ENCODE measurements around the gene GRM2. TPM values are rescaled to one million over a fixed set of nuclear protein-coding genes. Genes with fewer than 3 reads are reported as not detected.

Gene GRM2
- total and polyA plus RNA-seq, 4 donors = 0.13 to 0.77 (median 0.25) TPM

DNA sequence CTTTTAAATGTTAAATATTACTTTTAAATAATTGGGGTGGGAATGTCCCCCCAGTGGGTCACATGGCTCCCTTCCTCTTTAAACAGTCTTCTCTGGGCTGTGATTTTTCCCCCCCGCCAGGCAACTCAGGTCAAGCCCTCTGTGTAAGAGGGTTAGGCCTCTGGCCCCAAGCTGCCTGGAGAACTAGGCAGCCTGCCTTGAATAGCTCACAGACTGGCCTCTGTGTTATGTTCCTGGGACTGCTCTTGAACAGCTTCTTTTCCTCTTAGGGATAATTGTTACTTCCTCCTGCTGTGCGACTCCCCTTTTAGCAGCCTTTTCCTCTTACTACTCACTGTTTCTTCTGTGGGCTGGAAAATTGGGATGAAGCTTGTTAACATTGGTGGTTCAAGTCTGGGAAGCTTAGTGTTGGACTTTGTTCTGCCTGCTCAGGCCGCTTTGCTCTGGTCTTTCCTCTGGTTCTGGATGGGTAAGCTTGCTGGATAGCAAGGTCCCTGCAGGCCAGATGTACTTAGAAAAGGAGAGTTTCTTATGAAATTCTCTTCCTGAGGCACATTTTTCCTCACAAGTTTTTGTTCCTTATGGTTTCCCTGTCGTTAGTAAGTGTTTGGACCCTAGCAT lies 33.6 kb upstream of the GRM2 start:
- Histone ChIP-seq H3K9ac (ENCODE audit: insufficient read depth in 1 of 2, low read length in 2 of 2) (no peak overlapping the region), H3K9me3 (ENCODE audit: control insufficient read depth in 4 of 4, insufficient read depth in 3 of 4, low read length in 3 of 4) (no peaks in the 10 kb centered on the region), H3K27me3 (ENCODE audit: control insufficient read depth in 3 of 3, insufficient read depth in 3 of 3, low read length in 2 of 3) (no peaks in the 10 kb centered on the region), H3K27ac (ENCODE audit: low read depth in 1 of 2, low read length in 1 of 2) (no peak overlapping the region), H3K36me3 (ENCODE audit: control insufficient read depth in 4 of 4, insufficient read depth in 4 of 4, low read length in 4 of 4) (peaks cover 0 to 10% (median 3%) of the 10 kb centered on the region in 4 donors), H3K4me3 (no peak overlapping the region), H3K4me1 (ENCODE audit: control insufficient read depth in 5 of 5, insufficient read depth in 5 of 5, low read length in 5 of 5) (peaks cover 0 to 16% (median 10%) of the 10 kb centered on the region in 5 donors)
- ATAC-seq (ENCODE audit: insufficient read depth, low FRiP score) = no peak
- no peak for DNase-seq
- WGBS, 2 donors = 56 to 75% methylated on average over 4 of the region's 4 CpGs
- TF ChIP-seq, protein P1, sequence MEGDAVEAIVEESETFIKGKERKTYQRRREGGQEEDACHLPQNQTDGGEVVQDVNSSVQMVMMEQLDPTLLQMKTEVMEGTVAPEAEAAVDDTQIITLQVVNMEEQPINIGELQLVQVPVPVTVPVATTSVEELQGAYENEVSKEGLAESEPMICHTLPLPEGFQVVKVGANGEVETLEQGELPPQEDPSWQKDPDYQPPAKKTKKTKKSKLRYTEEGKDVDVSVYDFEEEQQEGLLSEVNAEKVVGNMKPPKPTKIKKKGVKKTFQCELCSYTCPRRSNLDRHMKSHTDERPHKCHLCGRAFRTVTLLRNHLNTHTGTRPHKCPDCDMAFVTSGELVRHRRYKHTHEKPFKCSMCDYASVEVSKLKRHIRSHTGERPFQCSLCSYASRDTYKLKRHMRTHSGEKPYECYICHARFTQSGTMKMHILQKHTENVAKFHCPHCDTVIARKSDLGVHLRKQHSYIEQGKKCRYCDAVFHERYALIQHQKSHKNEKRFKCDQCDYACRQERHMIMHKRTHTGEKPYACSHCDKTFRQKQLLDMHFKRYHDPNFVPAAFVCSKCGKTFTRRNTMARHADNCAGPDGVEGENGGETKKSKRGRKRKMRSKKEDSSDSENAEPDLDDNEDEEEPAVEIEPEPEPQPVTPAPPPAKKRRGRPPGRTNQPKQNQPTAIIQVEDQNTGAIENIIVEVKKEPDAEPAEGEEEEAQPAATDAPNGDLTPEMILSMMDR (IDR thresholded peaks at IDR 0.05; ENCODE audit: control extremely low read depth, extremely low read depth) = no peak

DNA sequence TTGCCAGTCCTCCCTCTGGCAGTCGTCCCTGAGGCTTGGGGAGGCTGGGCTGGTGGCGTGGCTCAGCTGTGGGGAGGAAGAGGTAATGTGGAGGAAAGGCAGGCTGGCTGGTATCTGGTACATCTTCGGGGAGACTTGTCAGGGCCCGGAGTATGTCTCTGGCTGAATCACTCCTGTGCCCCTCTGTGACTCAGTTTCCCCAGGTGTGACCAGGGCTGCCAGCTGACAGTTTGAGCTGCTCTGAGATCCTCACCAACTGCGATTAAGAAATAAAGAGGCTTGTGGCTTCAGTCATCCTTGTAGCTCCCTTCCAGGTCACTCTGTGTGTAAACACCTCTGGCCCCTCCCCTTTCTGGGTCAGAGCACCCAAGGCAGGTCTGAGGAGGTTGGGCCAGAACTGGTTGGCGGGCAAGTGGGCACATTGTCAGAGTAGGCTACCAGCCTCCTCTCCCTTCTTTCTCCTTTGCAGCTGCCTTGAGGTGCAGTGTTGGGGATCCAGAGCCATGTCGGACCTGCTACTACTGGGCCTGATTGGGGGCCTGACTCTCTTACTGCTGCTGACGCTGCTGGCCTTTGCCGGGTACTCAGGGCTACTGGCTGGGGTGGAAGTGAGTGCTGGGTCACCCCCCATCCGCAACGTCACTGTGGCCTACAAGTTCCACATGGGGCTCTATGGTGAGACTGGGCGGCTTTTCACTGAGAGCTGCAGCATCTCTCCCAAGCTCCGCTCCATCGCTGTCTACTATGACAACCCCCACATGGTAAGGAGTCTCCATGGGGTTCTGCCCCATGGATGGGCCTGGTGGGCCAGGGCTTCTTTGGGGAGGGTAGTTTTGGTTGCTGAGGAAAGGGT lies 32.8 kb upstream of the GRM2 start:
- Histone ChIP-seq H3K9me3 (ENCODE audit: control insufficient read depth in 4 of 4, insufficient read depth in 3 of 4, low read length in 3 of 4) (no peaks in the 10 kb centered on the region), H3K27ac (ENCODE audit: low read depth in 1 of 2, low read length in 1 of 2) (no peak overlapping the region), H3K4me1 (ENCODE audit: control insufficient read depth in 5 of 5, insufficient read depth in 5 of 5, low read length in 5 of 5) (peaks cover 0 to 16% (median 10%) of the 10 kb centered on the region in 5 donors), H3K36me3 (ENCODE audit: control insufficient read depth in 4 of 4, insufficient read depth in 4 of 4, low read length in 4 of 4) (peaks cover 0 to 10% (median 5%) of the 10 kb centered on the region in 4 donors), H3K27me3 (ENCODE audit: control insufficient read depth in 3 of 3, insufficient read depth in 3 of 3, low read length in 2 of 3) (no peaks in the 10 kb centered on the region), H3K4me3 (no peak overlapping the region), H3K9ac (ENCODE audit: insufficient read depth in 1 of 2, low read length in 2 of 2) (no peak overlapping the region)
- 92 to 93% methylated on average over 14 of the region's 14 CpGs for WGBS, 2 donors
- DNase-seq (no peak), ATAC-seq (ENCODE audit: insufficient read depth, low FRiP score) (no peak)
- TF ChIP-seq, protein P1 (IDR thresholded peaks at IDR 0.05; ENCODE audit: control extremely low read depth, extremely low read depth) = no peak

- Histone ChIP-seq H3K9ac (ENCODE audit: insufficient read depth in 1 of 2, low read length in 2 of 2) (no peak overlapping the region), H3K9me3 (ENCODE audit: control insufficient read depth in 4 of 4, insufficient read depth in 3 of 4, low read length in 3 of 4) (no peaks in the 10 kb centered on the region), H3K4me3 (no peak overlapping the region), H3K36me3 (ENCODE audit: control insufficient read depth in 4 of 4, insufficient read depth in 4 of 4, low read length in 4 of 4) (peaks cover 0 to 10% (median 5%) of the 10 kb centered on the region in 4 donors), H3K27ac (ENCODE audit: low read depth in 1 of 2, low read length in 1 of 2) (no peak overlapping the region), H3K27me3 (ENCODE audit: control insufficient read depth in 3 of 3, insufficient read depth in 3 of 3, low read length in 2 of 3) (no peaks in the 10 kb centered on the region), H3K4me1 (ENCODE audit: control insufficient read depth in 5 of 5, insufficient read depth in 5 of 5, low read length in 5 of 5) (peaks cover 0 to 13% (median 6%) of the 10 kb centered on the region in 5 donors)
- ATAC-seq (ENCODE audit: insufficient read depth, low FRiP score) (no peak), DNase-seq (no peak)
- 69 to 83% methylated on average over 2 of the region's 2 CpGs for WGBS, 2 donors
- TF ChIP-seq, protein P1 (IDR thresholded peaks at IDR 0.05; ENCODE audit: control extremely low read depth, extremely low read depth) = no peak
Observed at GRCh38 chr3:51675201-51675611, 31.7 kb upstream of the GRM2 start.

Measured in lung (tissue), 12 donors.